Activated naive CD4-positive, alpha-beta T cell treated with anti-CD3 and anti-CD28 coated beads, Interleukin-2, amount 50 U/mL, for 24 hours (primary cell): ENCODE results near the gene PRDM2.

Source experiments
- H3K27ac Mint-ChIP-seq: one replicate; pipeline ENCODE4 v1.8.0; 2021; ENCODE audit warnings: mild to moderate bottlenecking, mixed read lengths
- H3K27me3 Mint-ChIP-seq: one replicate; pipeline ENCODE4 v1.8.0; 2021; ENCODE audit warnings: mixed read lengths
- H3K36me3 Mint-ChIP-seq: one replicate; pipeline ENCODE4 v1.8.0; 2021; ENCODE audit warnings: mixed read lengths
- H3K4me1 Mint-ChIP-seq: one replicate; pipeline ENCODE4 v1.8.0; 2021; ENCODE audit warnings: mixed read lengths
- H3K4me3 Mint-ChIP-seq: one replicate; pipeline ENCODE4 v1.8.0; 2021; ENCODE audit warnings: mild to moderate bottlenecking, mixed read lengths
- H3K9me3 Mint-ChIP-seq: one replicate; pipeline ENCODE4 v1.8.0; 2021; ENCODE audit warnings: mixed read lengths

PRDM2 gene

DNA sequence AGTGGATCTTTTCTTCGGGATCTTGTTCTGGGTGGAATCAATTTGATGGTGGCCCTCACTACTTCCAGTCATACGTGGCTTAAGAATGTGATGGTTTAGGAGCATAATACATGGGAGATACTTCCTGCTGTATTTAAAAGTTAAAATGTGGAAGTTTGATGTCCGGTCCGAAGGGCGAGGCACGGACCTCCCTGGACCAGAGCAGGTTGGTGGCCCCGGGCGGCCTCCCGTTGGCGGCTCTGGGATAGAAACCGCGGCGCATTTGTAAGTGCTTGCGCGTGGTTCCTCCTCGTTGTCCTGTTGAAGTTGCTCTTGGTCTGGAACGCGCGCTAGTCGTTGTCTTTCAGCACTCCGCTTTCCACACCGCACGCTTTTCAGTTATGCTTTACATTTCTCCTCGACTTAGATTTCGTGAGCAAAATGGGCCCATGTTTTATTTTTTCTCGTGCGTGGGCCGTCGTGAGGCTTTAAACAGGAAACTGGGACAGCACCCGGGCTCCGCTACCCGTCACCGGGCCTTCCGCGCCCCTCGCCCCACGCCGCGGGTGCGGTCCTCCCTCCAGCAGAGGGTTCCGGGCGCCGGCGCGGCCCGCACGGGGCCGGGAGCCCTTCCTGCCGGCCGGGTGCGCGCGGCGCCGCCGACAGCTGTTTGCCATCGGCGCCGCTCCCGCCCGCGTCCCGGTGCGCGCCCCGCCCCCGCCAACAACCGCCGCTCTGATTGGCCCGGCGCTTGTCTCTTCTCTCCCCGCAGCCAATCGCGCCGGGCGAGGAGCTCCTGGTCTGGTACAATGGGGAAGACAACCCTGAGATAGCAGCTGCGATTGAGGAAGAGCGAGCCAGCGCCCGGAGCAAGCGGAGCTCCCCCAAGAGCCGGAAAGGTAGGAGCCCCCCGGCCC, 48.9 kb downstream of the PRDM2 start:
- Mint-ChIP-seq H3K9me3 (no peaks in the 10 kb centered on the region), H3K27me3 (no peaks in the 10 kb centered on the region), H3K27ac (peak overlapping the region; percentile 93), H3K4me3 (peak overlapping the region; percentile 88), H3K4me1 (peaks cover 61% of the 10 kb centered on the region), H3K36me3 (peaks cover 21% of the 10 kb centered on the region)

DNA sequence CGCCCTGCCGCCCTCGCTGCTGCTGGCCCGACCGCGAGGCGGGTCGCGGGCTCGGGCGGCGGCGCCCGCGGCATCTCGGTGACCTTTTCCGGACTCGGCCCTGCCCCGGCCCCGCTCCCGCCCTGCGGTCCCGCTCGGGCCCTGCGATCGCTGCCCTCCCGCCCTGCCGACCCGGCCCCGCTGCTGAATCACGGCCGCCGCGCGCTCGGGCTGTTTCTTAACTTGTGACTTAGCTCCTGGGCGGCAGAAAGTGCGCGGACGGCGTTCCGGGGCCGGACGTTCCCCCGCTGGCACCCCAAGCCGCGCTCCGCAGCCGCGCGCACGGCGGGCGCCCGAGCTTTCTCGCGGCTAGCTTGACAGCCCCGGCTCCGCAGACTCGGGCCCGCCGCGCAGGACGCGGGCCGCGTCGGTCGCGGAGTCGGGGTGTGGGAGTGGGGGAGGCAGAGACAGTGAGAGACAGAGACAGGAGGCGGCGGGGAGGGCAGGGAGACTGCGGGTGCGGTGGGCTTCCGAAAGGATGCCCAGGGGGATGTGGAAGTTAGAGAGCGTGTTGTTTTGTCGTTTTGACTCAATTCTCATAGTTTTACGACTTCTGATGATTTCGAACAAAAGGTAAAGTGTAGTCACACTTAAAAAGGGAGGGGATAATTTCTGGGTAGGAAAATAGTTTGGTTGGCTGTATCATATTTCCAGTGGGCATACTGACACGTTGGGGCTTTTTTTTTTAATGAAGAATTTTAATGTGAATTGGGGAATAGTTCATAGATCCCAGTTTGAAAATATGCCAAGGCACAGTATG, 49.8 kb downstream of the PRDM2 start:
- peak overlapping the region; percentile 97 for H3K27ac Mint-ChIP-seq
- H3K9me3 Mint-ChIP-seq = no peaks in the 10 kb centered on the region
- H3K36me3 Mint-ChIP-seq = peaks cover 19% of the 10 kb centered on the region
- H3K4me3 Mint-ChIP-seq = peak overlapping the region; percentile 99
- H3K27me3 Mint-ChIP-seq = no peaks in the 10 kb centered on the region
- H3K4me1 Mint-ChIP-seq = peaks cover 63% of the 10 kb centered on the region

DNA sequence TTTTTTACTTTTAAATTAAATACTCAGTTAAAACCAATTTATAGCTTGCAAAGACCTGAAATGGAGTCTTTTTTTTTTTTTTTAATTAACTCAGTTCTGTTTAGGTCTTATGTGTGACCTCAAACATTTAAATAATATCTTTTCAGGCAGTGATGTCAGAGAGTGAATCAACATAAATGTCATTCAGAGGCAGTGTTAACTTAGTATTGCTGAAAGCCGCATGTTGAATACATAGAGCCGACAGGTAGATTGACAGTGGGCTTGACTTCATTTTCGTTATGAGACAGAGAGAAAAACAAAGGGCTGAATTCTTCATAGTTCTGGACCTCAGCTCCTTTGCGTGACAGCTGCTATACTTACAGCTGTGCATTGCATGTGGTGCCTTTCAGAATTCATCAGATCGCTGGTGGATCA, 51.5 kb downstream of the PRDM2 start:
- H3K4me1 Mint-ChIP-seq = peaks cover 71% of the 10 kb centered on the region
- no peak overlapping the region for H3K27ac Mint-ChIP-seq
- H3K27me3 Mint-ChIP-seq = no peaks in the 10 kb centered on the region
- H3K4me3 Mint-ChIP-seq = peak overlapping the region; percentile 49
- peaks cover 16% of the 10 kb centered on the region for H3K36me3 Mint-ChIP-seq
- H3K9me3 Mint-ChIP-seq = no peaks in the 10 kb centered on the region

DNA sequence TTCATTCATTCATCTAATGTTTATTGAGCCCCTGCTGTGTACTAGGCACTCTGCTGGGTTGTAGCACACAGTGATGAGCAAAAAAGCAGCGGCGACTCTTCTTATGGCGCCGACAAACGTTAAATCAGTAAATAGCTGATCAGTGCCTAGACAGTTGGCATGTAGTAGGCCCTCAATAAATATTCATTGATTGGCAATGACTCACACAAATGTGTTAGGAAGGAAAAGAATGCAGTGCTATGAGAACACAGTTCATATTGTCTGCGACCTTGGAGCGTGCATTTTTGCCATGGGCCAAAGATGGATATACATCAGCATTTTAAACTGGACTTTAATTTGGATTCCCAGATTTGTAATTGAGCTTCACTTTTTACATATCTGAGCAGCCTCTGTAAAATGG, 52.0 kb downstream of the PRDM2 start:
- no peaks in the 10 kb centered on the region for H3K9me3 Mint-ChIP-seq
- H3K27me3 Mint-ChIP-seq = no peaks in the 10 kb centered on the region
- peak overlapping the region; percentile 57 for H3K4me3 Mint-ChIP-seq
- H3K27ac Mint-ChIP-seq = no peak overlapping the region
- H3K4me1 Mint-ChIP-seq = peaks cover 76% of the 10 kb centered on the region
- peaks cover 16% of the 10 kb centered on the region for H3K36me3 Mint-ChIP-seq

DNA sequence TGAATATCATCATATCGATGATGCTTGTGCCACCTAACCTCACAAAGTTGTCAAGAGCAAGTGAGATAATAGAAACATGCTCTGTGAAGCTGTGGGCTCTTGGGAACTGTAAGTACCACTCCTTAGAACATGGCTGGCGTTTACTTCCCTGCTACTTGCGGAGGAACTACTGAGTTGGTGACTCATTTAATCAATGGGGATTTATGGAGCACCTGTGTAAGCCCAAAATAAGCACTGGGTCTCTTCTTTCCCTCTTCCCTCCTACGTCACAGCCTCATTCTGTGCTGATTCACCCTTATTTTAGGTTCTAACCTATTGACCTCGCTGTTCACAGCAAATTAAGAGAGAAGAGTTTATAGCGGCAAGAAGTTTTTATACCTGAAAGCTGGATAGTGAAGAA, 52.9 kb downstream of the PRDM2 start:
- Mint-ChIP-seq H3K4me3 (peak overlapping the region; percentile 63), H3K27me3 (no peaks in the 10 kb centered on the region), H3K36me3 (peaks cover 16% of the 10 kb centered on the region), H3K9me3 (no peaks in the 10 kb centered on the region), H3K4me1 (peaks cover 83% of the 10 kb centered on the region), H3K27ac (peak overlapping the region; percentile 80)

DNA sequence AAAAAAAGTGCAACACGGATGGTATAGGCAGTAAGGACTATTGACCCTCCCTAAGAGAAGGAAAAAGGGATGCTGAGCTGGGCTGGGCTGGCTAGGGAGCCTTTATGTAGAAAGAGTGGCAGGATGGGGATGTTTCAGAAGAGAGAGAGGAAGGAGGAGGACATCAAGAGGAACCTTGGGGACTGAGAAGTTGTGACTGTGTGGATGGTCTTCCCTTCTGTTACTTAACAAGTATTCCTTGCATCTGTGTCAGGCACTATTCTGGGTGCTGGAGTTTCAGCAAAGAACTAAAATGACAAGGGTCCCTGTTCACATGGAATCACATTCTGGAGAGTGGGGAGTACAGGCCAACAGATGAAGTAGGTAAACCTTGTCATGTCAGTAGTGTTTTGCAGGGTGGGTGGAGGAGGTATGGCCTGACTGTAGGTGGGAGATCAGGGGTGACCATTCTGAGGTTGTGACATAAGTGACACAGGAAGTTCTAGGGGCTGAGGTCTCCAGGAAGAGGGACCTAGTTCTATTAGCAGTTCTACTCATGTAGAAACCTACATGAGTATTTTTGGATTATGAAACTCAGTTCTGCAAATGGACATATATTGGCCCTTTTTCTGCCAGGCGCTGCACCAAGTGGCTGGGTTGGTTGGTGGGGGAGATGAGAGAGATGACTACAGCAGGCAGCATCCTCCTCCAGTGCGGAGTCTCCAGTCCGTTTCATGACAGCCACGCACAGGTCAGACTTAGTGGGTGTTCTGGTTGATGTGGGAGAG, 53.8 kb downstream of the PRDM2 start:
- no peaks in the 10 kb centered on the region for H3K9me3 Mint-ChIP-seq
- H3K36me3 Mint-ChIP-seq = peaks cover 16% of the 10 kb centered on the region
- H3K27me3 Mint-ChIP-seq = no peaks in the 10 kb centered on the region
- peaks cover 83% of the 10 kb centered on the region for H3K4me1 Mint-ChIP-seq
- H3K4me3 Mint-ChIP-seq = peak overlapping the region; percentile 63
- peak overlapping the region; percentile 73 for H3K27ac Mint-ChIP-seq

DNA sequence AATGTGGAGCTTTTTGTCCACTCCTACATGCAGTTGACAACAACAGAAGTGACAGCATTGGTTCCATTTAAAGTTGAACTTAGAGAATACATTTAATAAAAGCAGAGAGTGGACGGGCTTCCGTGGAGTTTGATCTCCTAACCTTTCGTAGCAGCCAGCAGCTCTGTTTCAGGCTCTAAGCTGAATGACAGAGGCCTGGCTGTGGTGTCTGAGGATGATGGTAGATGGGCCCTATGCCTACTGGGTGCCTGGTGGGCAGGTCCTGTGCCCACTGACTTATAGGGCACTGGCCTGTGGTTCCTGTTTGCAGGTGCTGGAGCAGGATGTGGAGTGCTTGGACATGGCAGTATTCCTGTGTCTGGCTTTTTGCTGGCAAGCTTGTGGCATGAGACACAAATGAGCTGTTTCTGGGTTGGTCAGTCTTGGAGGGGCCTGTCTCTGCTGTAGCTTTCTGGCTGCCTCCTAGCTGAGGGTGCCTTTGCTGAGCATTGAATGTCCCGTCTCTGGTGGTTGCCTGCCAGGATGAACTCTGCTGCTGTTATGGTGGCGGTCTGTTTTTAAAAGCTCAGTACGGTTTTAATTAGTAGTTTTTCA, 54.6 kb downstream of the PRDM2 start:
- H3K36me3 Mint-ChIP-seq = peaks cover 16% of the 10 kb centered on the region
- no peaks in the 10 kb centered on the region for H3K9me3 Mint-ChIP-seq
- H3K27me3 Mint-ChIP-seq = no peaks in the 10 kb centered on the region
- no peak overlapping the region for H3K4me3 Mint-ChIP-seq
- peak overlapping the region; percentile 8 for H3K27ac Mint-ChIP-seq
- peaks cover 91% of the 10 kb centered on the region for H3K4me1 Mint-ChIP-seq

DNA sequence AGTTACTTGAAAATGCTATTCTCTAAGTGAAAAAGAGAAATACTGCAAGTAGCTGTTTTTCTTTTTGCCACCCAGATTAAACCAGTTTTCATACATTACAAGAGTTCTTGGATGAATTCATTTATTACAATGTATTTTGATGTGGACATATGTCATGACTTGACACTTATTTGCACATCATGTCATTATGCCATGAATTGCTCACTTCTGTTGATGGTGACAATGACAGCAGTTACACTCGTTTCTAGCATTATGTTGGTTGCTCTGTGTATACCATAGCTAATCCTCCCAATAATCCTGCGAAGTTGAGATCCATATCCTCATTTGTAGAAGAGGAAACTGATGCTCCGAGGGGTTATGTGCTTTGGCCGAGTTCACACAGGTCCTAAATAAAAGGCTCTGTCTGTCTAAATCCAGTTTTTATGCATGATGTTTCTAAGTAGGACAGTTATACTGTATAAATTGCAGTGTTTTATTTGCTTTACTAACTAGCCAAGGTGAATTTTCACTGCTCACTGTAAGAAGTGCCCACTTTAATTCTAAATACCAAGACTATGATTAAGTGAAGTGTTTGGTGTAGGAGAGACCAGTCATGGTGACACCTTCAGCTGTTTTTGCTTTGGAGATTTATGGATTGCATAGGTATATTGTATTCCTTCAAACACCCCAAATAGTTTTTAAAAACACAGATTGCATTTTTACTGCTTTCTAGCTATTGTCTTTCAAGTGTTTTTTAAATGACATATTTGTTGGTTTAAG, 56.7 kb downstream of the PRDM2 start:
- H3K27ac Mint-ChIP-seq = peak overlapping the region; percentile 63
- H3K36me3 Mint-ChIP-seq = peaks cover 11% of the 10 kb centered on the region
- H3K27me3 Mint-ChIP-seq = no peaks in the 10 kb centered on the region
- peaks cover 93% of the 10 kb centered on the region for H3K4me1 Mint-ChIP-seq
- H3K4me3 Mint-ChIP-seq = peak overlapping the region; percentile 21
- no peaks in the 10 kb centered on the region for H3K9me3 Mint-ChIP-seq

DNA sequence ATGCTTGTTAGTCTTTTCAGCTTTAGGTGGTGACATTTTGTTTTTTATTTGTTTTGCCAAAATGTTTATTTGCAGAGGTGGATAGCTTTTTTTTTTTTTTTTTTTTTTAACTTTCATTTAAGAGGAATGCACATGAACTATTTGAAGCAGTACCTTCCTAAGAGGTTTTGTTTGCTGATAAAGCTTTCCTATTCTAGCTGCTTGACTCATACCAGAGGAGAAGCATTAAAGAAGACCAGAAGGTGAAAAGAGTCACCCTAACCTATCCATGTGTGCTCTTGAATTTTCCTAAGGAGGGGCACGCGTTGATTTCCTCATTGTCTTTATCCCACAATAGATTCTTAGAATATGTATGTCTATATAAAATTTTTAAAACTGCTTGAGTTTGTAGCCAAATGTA, 57.7 kb downstream of the PRDM2 start:
- Mint-ChIP-seq H3K27me3 (no peaks in the 10 kb centered on the region), H3K36me3 (peaks cover 11% of the 10 kb centered on the region), H3K4me1 (peaks cover 93% of the 10 kb centered on the region), H3K4me3 (peak overlapping the region; percentile 15), H3K27ac (peak overlapping the region; percentile 66), H3K9me3 (no peaks in the 10 kb centered on the region)

DNA sequence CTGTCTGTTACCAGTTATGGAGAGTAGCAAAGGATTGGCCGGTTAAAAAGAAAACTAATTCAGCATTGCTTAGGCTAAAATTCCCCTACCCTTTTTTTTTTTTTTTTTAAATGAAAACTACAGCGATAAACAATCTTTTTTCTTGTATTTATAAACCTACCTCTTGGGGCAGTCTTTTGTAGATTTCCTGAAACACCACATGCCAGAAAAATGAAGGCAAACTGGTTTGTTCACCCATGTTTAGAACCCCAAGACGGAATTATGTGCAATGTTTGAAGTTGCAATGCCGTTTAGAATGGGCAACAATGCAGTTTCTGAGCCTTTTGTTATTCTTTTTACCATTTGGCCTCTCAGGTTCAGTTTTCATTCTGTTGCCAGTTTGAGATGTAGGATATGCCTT, 59.1 kb downstream of the PRDM2 start:
- H3K36me3 Mint-ChIP-seq = peaks cover 3% of the 10 kb centered on the region
- H3K4me1 Mint-ChIP-seq = peaks cover 93% of the 10 kb centered on the region
- H3K9me3 Mint-ChIP-seq = no peaks in the 10 kb centered on the region
- no peaks in the 10 kb centered on the region for H3K27me3 Mint-ChIP-seq
- H3K4me3 Mint-ChIP-seq = peak overlapping the region; percentile 6
- H3K27ac Mint-ChIP-seq = no peak overlapping the region

DNA sequence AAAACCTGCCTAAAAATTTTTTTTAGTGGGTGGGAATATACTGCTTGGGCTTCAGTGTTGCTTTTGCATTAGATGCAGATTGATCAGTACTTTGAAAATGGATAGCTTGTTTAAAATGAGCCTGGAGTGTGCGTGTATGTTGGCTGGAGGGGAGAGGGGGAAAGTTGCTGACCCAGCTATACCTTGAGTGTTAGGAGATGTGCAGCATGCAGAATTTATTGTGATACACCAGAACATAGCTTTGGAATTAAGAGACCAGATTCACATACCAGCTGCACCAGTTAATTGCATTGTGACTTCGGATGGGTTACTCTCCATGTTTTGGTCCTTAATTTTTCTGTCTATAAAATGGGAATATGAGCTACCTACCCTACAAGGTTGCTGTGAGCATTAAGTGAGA, 60.4 kb downstream of the PRDM2 start:
- no peaks in the 10 kb centered on the region for H3K36me3 Mint-ChIP-seq
- H3K4me1 Mint-ChIP-seq = peaks cover 95% of the 10 kb centered on the region
- no peaks in the 10 kb centered on the region for H3K27me3 Mint-ChIP-seq
- H3K9me3 Mint-ChIP-seq = no peaks in the 10 kb centered on the region
- peak overlapping the region; percentile 8 for H3K27ac Mint-ChIP-seq
- H3K4me3 Mint-ChIP-seq = peak overlapping the region; percentile 16

DNA sequence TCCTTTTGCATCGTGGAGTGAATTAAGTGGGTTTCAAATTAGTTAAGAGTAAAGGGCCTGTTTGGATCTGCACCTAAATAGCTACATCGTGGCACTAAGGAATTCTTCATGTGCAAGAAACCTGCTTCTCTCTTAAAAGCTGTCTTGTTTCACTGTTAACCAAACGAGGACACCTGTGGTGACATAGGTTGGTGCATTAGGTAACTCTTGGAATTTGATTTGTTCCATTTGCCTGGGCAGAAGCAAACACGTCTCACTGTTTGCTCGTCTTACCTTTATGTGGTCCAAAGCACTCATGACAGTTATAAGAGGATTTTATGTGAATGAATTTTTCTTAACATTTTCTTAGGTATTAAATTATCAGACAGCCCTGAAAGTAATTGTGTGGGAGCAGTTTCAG, 60.9 kb downstream of the PRDM2 start:
- H3K9me3 Mint-ChIP-seq = no peaks in the 10 kb centered on the region
- H3K4me1 Mint-ChIP-seq = peaks cover 96% of the 10 kb centered on the region
- peak overlapping the region; percentile 23 for H3K27ac Mint-ChIP-seq
- no peaks in the 10 kb centered on the region for H3K36me3 Mint-ChIP-seq
- H3K4me3 Mint-ChIP-seq = no peak overlapping the region
- no peaks in the 10 kb centered on the region for H3K27me3 Mint-ChIP-seq

DNA sequence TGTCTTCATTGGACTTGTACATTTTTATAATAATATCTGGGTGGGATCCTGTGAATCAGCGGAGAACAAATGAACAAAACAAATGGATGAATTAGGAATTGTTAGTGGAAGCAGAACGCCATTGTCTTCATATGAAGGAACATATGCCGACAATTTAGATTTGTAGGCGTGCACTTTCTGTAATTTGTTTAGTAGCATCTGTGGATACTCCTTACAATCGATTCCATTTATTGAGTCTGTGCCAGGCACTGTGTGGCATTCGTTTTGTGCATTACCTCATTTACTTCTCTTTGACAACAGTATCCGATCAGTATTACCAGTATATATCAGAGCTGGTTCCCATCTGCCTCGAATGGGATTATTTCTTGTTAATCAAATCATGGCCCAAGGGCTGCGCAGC, 61.9 kb downstream of the PRDM2 start:
- Mint-ChIP-seq H3K36me3 (no peaks in the 10 kb centered on the region), H3K9me3 (no peaks in the 10 kb centered on the region), H3K27ac (no peak overlapping the region), H3K27me3 (no peaks in the 10 kb centered on the region), H3K4me3 (no peak overlapping the region), H3K4me1 (peaks cover 97% of the 10 kb centered on the region)

DNA sequence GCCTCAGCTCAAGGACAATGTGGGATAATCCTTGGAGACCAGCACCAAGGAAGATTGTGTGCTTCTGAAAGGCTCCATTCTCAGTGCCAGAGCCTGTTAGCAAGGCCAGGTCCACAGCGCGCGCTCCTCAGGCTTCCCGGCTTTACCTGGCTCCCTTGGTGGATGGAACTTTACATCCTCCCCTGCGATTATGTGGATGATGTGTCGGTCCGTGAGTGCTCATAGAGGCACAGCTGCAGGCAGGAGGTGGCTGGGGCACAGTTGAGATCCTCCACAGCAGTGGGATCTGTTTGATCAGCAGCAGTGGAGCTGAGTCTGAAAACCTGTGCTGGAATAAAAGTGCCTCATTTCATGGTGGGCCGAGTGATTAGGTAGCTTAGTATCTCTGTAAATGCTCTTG, 62.7 kb downstream of the PRDM2 start:
- Mint-ChIP-seq H3K4me3 (no peak overlapping the region), H3K27ac (peak overlapping the region; percentile 46), H3K36me3 (no peaks in the 10 kb centered on the region)

More for the DNA sequence above, 62.7 kb downstream of the PRDM2 start:
- Mint-ChIP-seq H3K9me3 (no peaks in the 10 kb centered on the region), H3K4me1 (peaks cover 93% of the 10 kb centered on the region), H3K27me3 (no peaks in the 10 kb centered on the region)
